Stimulated activated CD8-positive, alpha-beta memory T cell treated with anti-CD3 and anti-CD28 coated beads, Interleukin-15, amount 100 ng/mL, for 48 hours (primary cell): ENCODE results near the gene OTULIN.

Source experiments
- DNase-seq, 2 donors: peaks; one replicate each; pipeline ENCODE4 v3.0.0-alpha.2; 2020; ENCODE audit warnings: low read depth in 2 of 2

The OTULIN gene

GRCh38 chr5:14698495-14698894 lies 34.0 kb downstream of the OTULIN start:
- DNase-seq = no peak

- DNase-seq = no peak
Measured at GRCh38 chr5:14699159-14699558, 34.6 kb downstream of the OTULIN start.

GRCh38 chr5:14699807-14700400 lies 35.4 kb downstream of the OTULIN start:
- DNase-seq = no peak

GRCh38 chr5:14700478-14701436 lies 36.2 kb downstream of the OTULIN start:
- DNase-seq = no peak

GRCh38 chr5:14701556-14701955 lies 37.0 kb downstream of the OTULIN start:
- no peak for DNase-seq

- no peak for DNase-seq
Measured at GRCh38 chr5:14702238-14702839, 37.8 kb downstream of the OTULIN start.

- DNase-seq = no peak
Measured at GRCh38 chr5:14705556-14705955, 41.0 kb downstream of the OTULIN start.

GRCh38 chr5:14706615-14707021 lies 42.1 kb downstream of the OTULIN start:
- no peak for DNase-seq

- DNase-seq = no peak
Measured at GRCh38 chr5:14707811-14708390, 43.4 kb downstream of the OTULIN start.

GRCh38 chr5:14708551-14708950 lies 44.0 kb downstream of the OTULIN start:
- DNase-seq = no peak

GRCh38 chr5:14710313-14710994 lies 45.9 kb downstream of the OTULIN start:
- no peak for DNase-seq

- no peak for DNase-seq
Measured at GRCh38 chr5:14712131-14712530, 47.6 kb downstream of the OTULIN start.

GRCh38 chr5:14712666-14713065 lies 48.1 kb downstream of the OTULIN start:
- no peak for DNase-seq

- DNase-seq = no peak
Measured at GRCh38 chr5:14713476-14714390, 49.2 kb downstream of the OTULIN start.

GRCh38 chr5:14714706-14715105 lies 50.2 kb downstream of the OTULIN start:
- DNase-seq = no peak

GRCh38 chr5:14715481-14715880 lies 51.0 kb downstream of the OTULIN start:
- no peak for DNase-seq

GRCh38 chr5:14716755-14717752 lies 52.5 kb downstream of the OTULIN start:
- DNase-seq = no peak

GRCh38 chr5:14718778-14719177 lies 54.3 kb downstream of the OTULIN start:
- no peak for DNase-seq

- DNase-seq = no peak
Measured at GRCh38 chr5:14720236-14720923, 55.9 kb downstream of the OTULIN start.
